Measurements from ENCODE around the gene CARNS1.
"Not testable (repeated sequence)": the region's sequence is repeated elsewhere in the genome, so short reads cannot be mapped to it uniquely, and the experiment has no call there.

Gene CARNS1

DNA sequence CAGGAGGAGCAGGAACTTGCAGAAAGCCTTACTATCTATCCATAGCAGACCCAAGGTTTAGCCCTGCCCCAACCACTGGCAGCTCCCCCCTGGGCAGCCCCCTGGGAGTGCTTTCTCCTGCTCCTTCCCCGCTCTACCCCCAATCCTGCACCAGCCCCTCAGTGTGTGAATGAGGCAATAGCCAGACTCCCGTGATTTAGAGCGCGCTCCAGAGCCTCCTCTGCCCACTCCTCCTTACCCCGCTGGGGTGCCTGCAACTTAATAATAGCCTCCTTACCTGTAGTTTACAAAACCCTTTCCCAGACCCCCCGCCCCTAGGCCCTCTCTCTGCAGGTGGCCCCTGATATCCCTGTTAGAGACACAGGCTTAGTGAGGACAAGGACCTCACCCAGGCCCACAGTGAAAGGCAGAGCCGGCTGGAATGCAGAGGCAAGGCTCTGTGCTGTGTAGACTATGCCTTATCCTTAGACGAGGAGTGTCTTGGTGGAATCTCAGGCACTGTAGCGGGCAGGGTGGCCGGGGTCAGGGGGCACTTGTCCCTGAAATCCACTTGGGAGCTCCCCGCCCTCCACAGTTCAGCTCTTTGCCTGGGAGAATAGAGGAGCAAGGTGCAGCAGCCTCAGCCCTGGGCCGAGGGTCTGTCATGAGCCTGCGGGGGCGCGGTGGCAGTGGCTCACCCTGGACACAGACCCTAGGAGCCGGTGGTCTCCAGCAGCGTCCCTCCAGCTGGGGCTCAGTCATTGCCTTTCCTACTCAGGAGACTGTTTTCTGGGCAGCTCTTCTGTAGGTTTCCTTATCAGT, 4.3 kb upstream of the CARNS1 start:
- DNase-seq: no peak

DNA sequence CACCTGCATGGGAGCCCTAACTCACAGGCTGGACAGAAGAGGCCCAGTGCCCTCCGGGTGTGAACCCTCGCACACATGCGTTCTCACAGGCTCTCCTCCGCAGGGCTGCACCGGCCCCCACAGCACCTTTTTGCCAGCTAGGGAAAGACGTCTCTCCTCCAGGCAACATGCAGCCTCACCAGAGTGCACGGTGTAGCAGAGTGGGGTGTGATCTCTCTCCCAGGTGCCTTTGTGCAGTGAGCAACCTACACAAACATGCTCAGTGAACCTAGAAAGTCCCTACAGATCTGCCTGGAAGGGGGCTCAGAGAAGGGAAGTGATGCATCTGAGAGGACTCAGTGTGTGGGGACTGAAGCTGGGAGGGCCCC, 3.7 kb upstream of the CARNS1 start:
- DNase-seq: no peak

DNA sequence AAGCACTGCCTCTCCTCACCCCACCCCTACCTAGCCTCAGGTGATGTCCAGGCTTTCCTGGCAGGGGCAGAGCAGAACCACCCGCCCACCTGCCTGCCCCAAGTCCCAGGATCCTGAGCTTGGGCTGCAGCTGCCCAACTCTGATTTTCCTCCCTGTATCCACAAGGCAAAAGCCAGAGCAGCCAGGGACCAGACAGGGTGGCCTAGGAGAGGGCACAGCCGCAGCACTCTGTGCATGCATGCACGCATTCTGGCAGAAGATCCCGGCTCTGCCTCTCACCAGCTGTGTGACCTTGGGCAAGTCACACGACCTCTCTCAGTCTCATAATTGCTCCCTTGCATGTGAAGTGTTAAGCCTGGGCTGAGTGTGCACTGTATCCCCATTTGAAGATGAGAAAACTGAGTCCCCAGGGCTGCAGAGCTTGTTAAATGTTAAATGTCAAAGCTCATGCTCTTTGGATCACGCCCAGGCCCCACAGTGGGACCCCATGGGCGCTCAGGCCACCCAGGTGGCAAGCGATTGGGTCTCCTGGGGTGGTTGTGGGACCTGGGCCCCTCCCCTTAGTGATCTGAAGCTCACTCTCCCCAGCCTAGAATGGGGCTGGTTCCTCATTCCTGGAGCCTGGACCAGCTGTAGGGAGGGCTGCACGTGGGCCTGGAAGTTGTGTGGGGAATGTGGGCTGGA, 2.8 kb upstream of the CARNS1 start:
- DNase-seq: no peak

DNA sequence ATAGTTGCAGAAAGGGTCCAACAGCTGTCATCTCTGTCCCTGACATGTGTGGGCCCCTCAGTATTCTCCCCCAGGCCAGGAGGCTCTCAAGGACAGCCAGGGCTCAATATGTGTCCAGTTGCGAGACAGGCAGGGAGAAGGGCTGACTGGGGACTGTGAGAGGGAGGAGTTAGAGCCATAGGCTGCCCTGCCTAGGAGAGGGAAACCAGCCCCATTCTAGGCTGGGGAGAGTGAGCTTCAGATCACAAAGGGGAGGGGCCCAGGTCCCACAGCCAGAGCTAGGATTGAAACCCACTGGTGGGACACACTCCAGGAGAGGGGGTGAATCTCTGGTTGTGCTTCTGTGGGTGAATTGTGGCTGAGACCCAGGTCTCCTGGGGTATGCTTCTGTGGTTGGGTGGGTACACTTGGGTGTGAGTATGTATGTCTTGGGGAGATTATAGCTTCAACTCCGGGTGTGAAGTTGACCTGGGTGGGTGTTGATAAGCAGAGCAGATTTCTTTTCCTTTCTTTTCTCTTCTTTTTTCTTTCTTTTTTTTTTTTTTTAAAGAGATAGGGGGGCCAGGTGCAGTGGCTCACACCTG, 2.1 kb upstream of the CARNS1 start:
- peak; percentile 94 for DNase-seq

DNA sequence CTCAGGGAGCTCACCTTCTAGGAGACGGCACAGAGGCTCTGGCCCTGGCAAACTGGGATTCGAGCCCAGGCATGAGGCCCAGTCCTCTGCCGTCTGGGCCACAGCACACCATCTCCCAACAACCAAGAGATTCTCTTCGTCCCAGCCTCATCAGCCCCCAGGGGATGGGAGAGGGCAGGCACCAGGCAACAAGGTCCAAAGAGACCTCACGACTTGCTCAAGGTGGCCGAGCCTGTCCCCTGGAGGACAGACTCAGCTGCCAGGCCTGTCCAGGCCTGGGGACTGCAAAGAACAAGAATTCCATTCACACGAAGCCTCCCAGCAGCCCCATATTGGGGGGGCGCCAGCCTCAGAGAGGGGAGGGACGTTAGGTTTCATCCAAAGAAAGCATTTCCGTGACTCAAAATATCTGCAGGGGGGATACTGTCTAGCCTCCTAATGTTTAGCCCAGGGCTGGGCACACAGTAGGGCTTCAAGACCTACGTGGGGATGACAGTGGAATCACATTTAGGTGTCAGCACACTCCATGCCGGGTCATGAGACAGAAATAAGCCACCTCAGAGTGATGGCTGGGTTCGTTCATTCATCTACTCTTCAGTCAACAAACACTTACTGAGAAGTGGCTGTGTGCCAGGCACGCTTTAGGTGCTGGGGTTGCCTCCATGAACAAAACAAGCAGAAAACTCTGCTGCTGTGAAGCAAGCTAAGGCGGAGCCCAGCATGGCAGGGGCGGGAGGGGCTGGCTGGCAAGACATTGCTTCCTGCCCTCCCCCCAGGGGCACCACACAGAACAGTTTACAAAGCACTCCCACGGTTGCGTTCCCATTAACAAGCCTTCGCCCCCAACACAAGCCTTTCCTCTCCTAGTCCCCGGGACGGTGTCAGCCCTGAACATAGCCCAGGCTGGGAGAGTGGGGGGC, 1.2 kb downstream of the CARNS1 start:
- DNase-seq: peak; percentile 87

DNA sequence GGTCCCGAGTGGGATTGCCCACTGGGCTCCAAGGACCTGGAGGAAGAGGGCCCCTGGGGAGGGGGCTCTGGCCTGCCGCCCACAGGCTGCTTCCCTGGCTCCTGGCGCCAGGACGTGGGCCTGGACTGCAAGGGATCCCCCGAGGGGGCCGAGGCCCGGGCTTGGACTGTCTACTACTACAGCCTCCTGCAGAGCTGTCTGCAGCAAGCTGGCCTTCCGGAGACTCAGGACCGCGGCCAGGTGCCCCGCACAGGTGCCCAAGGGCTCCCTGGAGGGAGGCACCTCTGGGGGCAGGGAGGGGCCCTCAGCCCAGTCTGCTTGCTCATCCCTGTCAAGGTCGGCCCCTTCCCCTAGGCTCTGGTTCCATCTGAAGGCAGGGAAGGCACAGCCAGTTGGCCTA, 1.9 kb downstream of the CARNS1 start:
- DNase-seq: no peak

DNA sequence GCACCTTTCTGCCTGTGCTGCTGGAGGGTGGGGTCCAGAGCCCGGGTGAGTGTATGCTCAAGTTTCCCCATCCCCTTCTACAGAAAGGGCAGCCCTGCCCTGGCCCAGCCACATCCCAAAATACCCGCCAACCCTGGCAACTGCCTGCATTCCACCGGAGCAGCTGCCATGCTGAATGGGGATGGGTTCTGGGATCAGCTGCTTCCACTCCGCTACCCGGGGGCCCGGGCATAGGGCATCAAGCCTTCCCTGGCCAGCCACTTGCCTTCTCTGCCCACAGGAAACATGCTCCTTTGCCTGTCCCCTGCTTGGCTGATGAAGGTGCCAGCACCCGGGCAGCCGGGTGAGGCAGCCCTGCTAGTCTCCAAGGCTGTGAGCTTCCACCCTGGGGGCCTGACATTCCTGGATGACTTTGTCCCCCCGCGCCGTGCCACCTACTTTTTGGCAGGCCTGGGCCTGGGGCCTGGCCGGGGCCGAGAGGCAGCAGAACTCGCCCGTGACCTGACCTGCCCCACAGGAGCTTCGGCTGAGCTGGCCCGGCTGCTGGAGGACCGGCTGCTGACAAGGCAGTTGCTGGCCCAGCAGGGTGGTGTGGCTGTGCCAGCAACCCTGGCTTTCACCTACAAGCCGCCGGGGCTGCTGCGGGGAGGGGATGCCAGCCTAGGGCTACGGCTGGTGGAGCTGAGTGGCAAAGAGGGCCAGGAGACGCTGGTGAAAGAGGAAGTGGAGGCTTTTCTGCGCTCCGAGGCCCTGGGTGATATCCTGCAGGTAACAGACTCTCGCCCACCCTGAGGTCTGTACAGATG, 3.2 kb downstream of the CARNS1 start:
- DNase-seq: peak; percentile 62

DNA sequence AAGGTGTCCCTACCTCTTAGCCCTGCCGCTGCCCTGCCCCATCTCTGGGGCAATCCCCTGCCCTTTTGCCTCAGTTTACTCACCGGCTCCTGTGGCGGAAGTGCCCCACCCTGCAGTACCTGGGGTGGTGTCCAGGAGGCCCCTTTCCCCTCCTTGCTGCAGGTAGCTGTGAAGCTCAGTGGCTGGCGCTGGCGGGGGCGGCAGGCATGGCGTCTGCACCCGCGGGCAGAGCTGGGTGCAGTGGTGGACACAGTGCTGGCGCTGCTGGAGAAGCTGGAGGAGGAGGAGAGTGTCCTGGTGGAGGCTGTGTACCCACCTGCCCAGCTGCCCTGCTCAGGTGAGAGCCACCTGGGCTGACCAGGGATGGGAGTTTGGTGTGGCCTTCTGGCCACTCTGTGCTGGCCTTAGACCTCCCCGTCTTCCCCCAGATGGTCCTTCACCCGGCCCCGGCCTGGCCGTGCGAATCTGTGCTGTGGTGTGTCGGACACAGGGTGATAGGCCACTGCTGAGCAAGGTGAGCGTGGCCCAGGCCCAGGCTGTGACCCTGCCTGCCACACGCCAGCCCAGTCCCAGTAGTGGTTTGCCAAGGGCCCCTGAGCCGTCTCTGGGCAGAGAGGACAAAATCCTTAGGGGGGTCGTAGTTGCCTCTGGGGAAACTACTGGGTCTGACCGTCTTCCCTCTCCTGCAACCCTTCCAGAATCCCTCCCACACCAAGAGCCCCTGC, 4.0 kb downstream of the CARNS1 start:
- no peak for DNase-seq

DNA sequence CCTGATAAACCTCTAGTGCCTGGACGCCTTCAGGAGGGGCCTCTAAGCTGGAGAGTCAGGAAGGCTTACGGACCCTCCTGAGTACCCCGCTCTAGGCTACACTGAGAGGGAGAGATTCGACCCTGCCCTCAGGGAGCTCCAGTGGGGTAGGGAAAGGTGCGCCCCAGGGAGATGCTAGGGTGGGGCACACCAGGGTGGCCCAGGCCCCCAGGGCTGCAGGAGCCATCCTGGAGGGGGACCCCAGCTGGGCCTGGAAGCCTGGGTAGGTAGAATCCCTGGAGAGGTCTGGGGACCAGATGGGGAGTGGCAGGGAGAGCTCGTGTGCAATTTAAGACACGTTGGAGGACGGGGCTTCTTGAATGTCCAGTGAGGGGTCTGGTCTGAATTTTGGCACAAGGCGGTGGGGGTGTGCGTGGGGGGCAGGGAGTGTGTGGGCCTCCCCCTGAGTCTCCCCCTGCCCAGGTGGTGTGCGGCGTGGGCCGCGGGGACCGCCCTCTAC, 4.7 kb downstream of the CARNS1 start:
- DNase-seq: no peak

DNA sequence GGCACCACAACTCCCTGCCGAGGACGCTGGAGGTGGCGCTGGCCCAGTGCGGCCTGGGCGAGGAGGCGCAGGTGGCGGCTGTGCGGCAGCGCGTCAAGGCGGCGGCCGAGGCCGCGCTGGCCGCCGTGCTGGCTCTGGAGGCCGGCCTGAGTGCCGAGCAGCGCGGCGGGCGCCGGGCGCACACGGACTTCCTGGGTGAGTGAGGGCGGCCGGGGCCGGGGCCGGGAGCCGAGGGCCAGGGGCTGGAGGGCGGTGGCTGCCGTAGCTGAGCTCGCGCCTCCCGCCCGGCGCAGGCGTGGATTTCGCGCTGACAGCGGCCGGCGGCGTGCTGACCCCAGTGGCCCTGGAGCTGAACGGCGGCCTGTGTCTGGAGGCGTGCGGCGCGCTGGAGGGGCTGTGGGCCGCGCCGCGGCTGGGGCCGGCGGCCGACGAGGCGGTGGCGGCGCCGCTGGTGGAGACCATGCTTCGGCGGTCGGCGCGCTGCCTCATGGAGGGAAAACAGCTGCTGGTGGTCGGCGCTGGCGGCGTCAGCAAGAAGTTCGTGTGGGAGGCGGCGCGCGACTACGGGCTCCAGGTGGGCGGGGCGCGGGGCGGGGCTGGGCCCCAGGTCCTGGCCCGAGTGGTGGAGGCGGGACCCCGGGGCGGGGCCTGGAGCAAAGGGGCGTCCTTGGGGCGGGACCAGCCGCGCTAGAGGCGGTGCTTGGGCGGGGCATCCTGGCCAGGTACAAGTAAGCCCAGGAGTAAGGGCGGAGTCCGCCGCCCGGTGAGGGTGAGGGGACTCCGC, 5.4 kb downstream of the CARNS1 start:
- DNase-seq: peak; percentile 96

DNA sequence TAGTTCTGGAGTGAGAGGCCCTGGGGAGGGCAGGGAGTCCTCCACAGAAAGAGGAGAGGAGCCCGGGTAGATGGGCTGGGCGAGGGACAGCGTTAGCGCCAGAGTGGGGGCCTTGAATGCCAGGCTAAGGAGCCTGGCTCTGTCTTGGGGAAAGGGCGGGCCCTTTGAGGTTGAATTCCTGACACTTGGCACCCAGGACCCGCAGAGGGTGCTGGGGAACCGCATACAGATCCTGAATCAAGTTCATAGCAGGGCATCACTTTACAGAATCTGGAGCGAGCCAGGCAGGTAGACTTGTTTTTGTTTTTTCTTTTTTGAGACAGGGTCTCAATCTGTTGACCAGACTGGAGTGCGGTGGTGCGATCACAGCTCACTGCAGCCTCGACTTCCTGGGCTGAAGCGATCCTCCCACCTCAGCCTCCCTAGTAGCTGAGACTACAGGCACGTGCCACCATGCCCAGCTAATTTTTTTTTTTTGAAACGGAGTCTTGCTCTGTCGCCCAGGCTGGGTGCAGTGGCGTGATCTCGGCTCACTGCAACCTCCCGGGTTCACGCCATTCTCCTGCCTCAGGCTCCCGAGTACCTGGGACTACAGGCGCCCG, 6.1 kb downstream of the CARNS1 start:
- DNase-seq: no peak

DNA sequence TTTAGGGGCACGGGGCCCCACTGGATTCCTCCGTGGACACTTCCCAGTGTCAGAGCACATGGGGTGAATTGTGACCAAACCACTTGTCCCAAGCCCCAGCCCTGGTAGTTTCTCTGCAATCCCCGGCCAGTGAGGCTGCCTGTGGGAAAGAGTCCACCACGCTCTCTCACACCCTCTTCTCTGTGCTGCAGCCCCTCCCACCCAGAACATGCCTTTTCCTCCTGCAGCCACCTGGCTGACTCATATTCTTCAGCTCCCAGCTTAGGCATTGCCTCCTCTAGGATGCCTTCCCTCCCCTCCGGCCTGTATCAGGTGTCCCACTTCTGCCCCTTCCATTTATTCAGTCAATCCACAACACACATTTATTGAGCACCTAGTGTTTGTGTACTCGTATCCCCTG, 7.4 kb downstream of the CARNS1 start:
- DNase-seq: no peak

DNA sequence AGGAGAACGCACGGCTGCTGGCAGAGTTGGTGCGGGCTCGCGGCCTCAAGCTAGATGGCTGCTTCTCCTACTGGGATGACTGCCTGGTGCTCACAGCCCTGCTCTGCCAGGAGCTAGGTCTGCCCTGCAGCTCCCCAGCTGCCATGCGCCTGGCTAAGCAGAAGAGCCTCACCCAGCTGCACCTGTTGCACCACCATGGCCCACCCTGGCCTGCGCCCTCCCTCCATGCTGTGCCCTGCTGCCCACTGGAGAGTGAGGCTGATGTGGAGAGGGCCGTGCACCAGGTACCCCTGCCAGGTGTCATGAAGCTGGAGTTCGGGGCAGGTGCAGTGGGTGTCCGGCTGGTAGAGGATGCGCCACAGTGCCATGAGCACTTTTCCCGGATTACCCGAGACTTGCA, 8.0 kb downstream of the CARNS1 start:
- DNase-seq: no peak

DNA sequence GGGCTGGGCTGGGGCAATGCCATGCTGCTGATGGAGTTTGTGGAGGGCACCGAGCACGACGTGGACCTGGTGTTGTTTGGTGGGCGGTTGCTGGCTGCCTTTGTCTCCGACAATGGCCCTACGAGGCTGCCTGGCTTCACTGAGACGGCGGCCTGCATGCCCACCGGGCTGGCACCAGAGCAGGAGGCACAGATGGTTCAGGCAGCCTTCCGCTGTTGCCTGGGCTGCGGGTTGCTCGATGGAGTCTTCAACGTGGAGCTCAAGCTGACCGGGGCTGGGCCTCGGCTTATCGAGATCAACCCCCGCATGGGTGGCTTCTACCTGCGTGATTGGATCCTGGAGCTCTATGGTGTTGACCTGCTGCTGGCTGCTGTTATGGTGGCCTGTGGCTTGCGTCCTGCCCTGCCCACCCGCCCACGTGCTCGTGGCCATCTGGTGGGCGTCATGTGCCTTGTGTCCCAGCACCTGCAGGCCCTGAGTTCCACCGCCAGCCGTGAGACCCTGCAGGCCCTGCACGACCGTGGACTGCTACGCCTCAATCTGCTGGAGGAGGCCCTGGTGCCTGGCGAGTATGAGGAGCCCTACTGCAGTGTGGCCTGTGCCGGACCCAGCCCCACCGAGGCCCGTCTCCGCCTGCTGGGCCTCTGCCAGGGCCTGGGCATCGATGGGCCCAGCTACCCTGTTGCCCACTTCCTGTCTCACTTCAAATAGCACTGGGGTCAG, 8.6 kb downstream of the CARNS1 start:
- DNase-seq: no peak

DNA sequence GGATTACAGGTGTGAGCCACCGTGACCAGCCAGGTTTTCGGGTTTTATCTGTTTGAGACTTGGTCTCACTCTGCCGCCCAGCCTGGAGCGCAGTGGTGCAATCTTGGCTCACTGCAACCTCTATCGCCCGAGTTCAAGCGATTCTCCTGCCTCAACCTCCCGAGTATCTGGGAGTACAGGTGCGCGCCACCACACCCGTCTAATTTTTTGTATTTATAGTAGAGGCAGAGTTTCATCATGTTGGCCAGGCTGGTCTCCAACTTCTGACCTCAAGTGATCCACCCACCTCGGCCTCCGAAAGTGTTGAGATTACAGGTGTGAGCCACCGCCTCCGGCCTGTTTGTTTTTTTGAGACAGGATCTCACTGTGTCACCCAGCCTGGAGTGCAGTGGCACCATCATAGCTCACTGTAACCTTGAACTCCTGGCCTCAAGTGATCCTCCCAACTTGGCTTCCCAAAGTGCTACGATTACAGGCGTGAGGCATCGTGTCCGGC, 11.9 kb downstream of the CARNS1 start:
- not testable (repeated sequence) for DNase-seq

DNA sequence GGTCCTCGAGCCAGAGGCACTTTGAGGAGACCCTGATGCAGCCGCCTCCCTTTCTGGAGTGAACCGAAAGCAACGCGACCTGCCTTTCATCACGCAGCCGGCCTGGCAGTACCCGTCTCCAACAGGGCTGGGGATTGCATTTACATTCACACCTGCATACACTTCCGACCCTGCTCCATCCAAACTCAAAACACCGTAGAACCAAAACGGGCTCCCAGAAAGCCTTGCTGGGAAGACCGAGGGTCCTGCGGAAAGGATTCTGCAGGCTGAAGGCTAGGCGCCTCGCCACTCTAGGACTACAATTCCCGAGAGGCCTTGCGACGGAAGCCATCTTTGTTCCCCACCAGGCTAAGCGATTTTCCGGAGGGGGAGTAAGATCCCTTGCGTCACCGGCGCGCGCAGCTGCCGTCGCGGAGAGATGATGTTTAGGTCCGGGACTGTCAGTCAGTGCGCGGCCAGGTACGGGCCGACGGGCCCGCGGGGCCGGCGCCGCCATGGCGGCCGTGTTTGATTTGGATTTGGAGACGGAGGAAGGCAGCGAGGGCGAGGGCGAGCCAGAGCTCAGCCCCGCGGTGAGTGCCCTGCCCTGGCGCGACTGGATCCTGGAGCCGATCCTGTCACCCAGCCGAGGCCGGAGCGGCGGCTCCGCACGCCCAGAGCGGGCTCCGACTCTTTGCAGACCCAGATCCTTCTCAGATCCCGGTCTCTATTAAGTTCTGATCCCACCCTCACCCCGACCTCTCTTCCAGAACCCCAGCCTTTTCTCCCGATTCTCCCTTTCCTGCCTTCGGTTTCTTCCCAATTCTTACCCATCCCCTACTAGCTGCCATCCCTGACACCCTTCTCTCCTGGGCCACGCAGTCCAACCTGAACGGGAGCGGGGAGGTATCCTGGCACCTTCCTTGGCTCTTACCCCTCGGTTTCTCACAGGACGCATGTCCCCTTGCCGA, 12.8 kb downstream of the CARNS1 start, which contains the start of gene RPS6KB2:
TSS of gene RPS6KB2 (plus strand) at position 443 of the 950 bp plus-strand sequence. CDS start at position 495, 52 bp downstream.
- DNase-seq: peak; percentile 98

DNA sequence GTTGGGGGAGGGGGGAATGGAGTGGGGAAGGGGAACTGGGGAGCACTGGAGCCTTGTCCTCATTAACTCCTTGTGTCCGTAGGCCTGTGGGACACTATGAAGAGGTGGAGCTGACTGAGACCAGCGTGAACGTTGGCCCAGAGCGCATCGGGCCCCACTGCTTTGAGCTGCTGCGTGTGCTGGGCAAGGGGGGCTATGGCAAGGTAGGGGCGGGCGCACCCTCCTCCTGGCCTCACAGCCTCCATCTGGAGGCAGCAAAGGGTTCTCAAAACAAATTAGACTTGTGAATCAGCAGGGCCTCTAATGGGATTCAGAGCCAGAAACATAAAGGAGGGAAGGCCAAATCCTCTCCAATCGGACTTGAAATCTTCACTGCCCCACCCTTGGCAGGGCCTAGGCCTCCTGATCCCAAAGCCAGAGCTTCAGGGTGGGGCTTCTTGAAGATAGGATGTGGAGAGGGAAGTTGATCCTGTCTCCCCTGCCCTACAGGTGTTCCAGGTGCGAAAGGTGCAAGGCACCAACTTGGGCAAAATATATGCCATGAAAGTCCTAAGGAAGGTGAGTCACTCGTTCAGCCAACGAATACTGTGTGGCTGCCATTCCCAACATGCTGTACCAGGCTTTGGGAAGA, 13.7 kb downstream of the CARNS1 start:
- DNase-seq: no peak

Data from hematopoietic multipotent progenitor cell treated with erythropoietin and hydrocortisone succinate and interleukin-3 and kit ligand, for 6 days (in vitro differentiated cells).